Left renal cortex interstitium (tissue), 4 donors: ENCODE results near the gene LGR5. TPM values are rescaled to one million over a fixed set of nuclear protein-coding genes. Genes with fewer than 3 reads are reported as not detected.
A peak's percentile ranks its signal among the peaks of the same experiment; 100 is the strongest.

Experiments
- DNase-seq, 4 donors: peaks; one replicate each; pipeline ENCODE4 v3.0.0-alpha.2; 2013; ENCODE audit warnings: low read depth in 4 of 4, low spot score in 2 of 4, missing footprints in 1 of 4
- polyA plus RNA-seq, 4 donors: library from polyadenylated mRNA; unstranded; fragments of 120-200 nt; gene quantifications; one replicate each; pipeline ENCODE4 v1.2.1, GENCODE V29; 2013; ENCODE audit not compliant: insufficient read length in 4 of 4

Gene LGR5
- polyA plus RNA-seq, result 10 to 100 TPM; 13.2 to 22.0 (median 17.9) TPM

- peak in 1 of 4 donors; percentile 54 for DNase-seq
Measured at GRCh38 chr12:71439613-71440344, at the start of gene LGR5. Gene LGR5, plus strand, starts transcription at chr12:71439798. Its CDS starts 283 bp downstream, at chr12:71440081.

- DNase-seq, result peak; percentile 13 to 52 (median 26)
Measured at GRCh38 chr12:71392521-71393145, 47.0 kb upstream of the LGR5 start.

- DNase-seq, result no peak
Measured at GRCh38 chr12:71393625-71394024, 46.0 kb upstream of the LGR5 start.

GRCh38 chr12:71397433-71397954, 42.1 kb upstream of the LGR5 start:
- no peak for DNase-seq

GRCh38 chr12:71399197-71399596, 40.4 kb upstream of the LGR5 start:
- no peak for DNase-seq

- no peak for DNase-seq
Measured at GRCh38 chr12:71400481-71400880, 39.1 kb upstream of the LGR5 start.

GRCh38 chr12:71405884-71406283, 33.7 kb upstream of the LGR5 start:
- no peak for DNase-seq

GRCh38 chr12:71407732-71408131, 31.9 kb upstream of the LGR5 start:
- no peak for DNase-seq

- no peak for DNase-seq
Measured at GRCh38 chr12:71410844-71411243, 28.8 kb upstream of the LGR5 start.

GRCh38 chr12:71411635-71412034, 28.0 kb upstream of the LGR5 start:
- no peak for DNase-seq

- DNase-seq, result peak in 3 of 4 donors; percentile 26 to 37 (median 27)
Measured at GRCh38 chr12:71415336-71416231, 24.0 kb upstream of the LGR5 start.

GRCh38 chr12:71417181-71417580, 22.4 kb upstream of the LGR5 start:
- DNase-seq, result no peak

GRCh38 chr12:71420775-71421406, 18.7 kb upstream of the LGR5 start:
- DNase-seq, result no peak

GRCh38 chr12:71425568-71426299, 13.9 kb upstream of the LGR5 start:
- DNase-seq, result no peak

GRCh38 chr12:71426300-71427047, 13.1 kb upstream of the LGR5 start:
- no peak for DNase-seq

- DNase-seq, result no peak
Measured at GRCh38 chr12:71430756-71431155, 8.8 kb upstream of the LGR5 start.

GRCh38 chr12:71431991-71432390, 7.6 kb upstream of the LGR5 start:
- DNase-seq, result no peak

- no peak for DNase-seq
Measured at GRCh38 chr12:71432936-71433335, 6.7 kb upstream of the LGR5 start.

GRCh38 chr12:71436696-71437095, 2.9 kb upstream of the LGR5 start:
- DNase-seq, result no peak
